Measurements from ENCODE around the gene TOR1A. TPM values are rescaled to one million over a fixed set of nuclear protein-coding genes. Genes with fewer than 3 reads are reported as not detected.

The TOR1A gene
- total RNA-seq, 1 experiment from 2014 or later: 53.2 TPM

- no peak for DNase-seq (ENCODE audit: low spot score)
These were observed 28.6 kb upstream of the TOR1A start for GRCh38 chr9:129852579-129852978.

GRCh38 chr9:129851821-129852220 lies 27.9 kb upstream of the TOR1A start:
- DNase-seq (ENCODE audit: low spot score): no peak

GRCh38 chr9:129850821-129851550 lies 27.1 kb upstream of the TOR1A start:
- DNase-seq (ENCODE audit: low spot score): no peak

- no peak for DNase-seq (ENCODE audit: low spot score)
These were observed 26.0 kb upstream of the TOR1A start for GRCh38 chr9:129849901-129850300.

- no peak for DNase-seq (ENCODE audit: low spot score)
These were observed 24.9 kb upstream of the TOR1A start for GRCh38 chr9:129848712-129849441.

- DNase-seq (ENCODE audit: low spot score): no peak
These were observed 21.4 kb upstream of the TOR1A start for GRCh38 chr9:129845373-129845772.

- no peak for DNase-seq (ENCODE audit: low spot score)
These were observed 17.1 kb upstream of the TOR1A start for GRCh38 chr9:129841071-129841470.

GRCh38 chr9:129840034-129840433 lies 16.1 kb upstream of the TOR1A start:
- DNase-seq (ENCODE audit: low spot score): no peak

GRCh38 chr9:129839324-129840023 lies 15.5 kb upstream of the TOR1A start:
- DNase-seq (ENCODE audit: low spot score): no peak

GRCh38 chr9:129838707-129839259 lies 14.8 kb upstream of the TOR1A start:
- DNase-seq (ENCODE audit: low spot score): peak; percentile 82

GRCh38 chr9:129836311-129837007 lies 12.5 kb upstream of the TOR1A start:
- DNase-seq (ENCODE audit: low spot score): no peak

- no peak for DNase-seq (ENCODE audit: low spot score)
These were observed 11.9 kb upstream of the TOR1A start for GRCh38 chr9:129835860-129836223.

- peak; percentile 88 for DNase-seq (ENCODE audit: low spot score)
These were observed 11.4 kb upstream of the TOR1A start, which contains the start of the genes C9orf78 and USP20 for GRCh38 chr9:129835128-129835859. TSS of gene C9orf78 (minus strand) at chr9:129835275. CDS start at chr9:129835221, 54 bp downstream. TSS of gene USP20 (plus strand) at chr9:129835458. CDS start at chr9:129852556, 17,098 bp downstream.

GRCh38 chr9:129834489-129835127 lies 10.7 kb upstream of the TOR1A start:
- no peak for DNase-seq (ENCODE audit: low spot score)

GRCh38 chr9:129832982-129833381 lies 9.0 kb upstream of the TOR1A start:
- DNase-seq (ENCODE audit: low spot score): no peak

- DNase-seq (ENCODE audit: low spot score): no peak
These were observed 5.0 kb upstream of the TOR1A start for GRCh38 chr9:129828969-129829368.

- no peak for DNase-seq (ENCODE audit: low spot score)
These were observed 4.1 kb upstream of the TOR1A start for GRCh38 chr9:129828051-129828450.

GRCh38 chr9:129826759-129827158 lies 2.8 kb upstream of the TOR1A start:
- no peak for DNase-seq (ENCODE audit: low spot score)

- DNase-seq (ENCODE audit: low spot score): no peak
These were observed 2.4 kb upstream of the TOR1A start for GRCh38 chr9:129826344-129826743.

GRCh38 chr9:129823542-129823934 lies 398 bp downstream of the TOR1A start:
- DNase-seq (ENCODE audit: low spot score): no peak
